ENCODE measurements around the gene RPEL1.
A peak's percentile ranks its signal among the peaks of the same experiment; 100 is the strongest.

Gene RPEL1

GRCh38 chr10:103280506-103280905, 34.8 kb downstream of the RPEL1 start:
- DNase-seq (ENCODE audit: low spot score) = no peak

GRCh38 chr10:103281753-103282152, 36.1 kb downstream of the RPEL1 start:
- DNase-seq (ENCODE audit: low spot score) = no peak

GRCh38 chr10:103282961-103283360, 37.3 kb downstream of the RPEL1 start:
- DNase-seq (ENCODE audit: low spot score) = no peak

GRCh38 chr10:103284170-103284569, 38.5 kb downstream of the RPEL1 start:
- DNase-seq (ENCODE audit: low spot score) = no peak

- DNase-seq (ENCODE audit: low spot score) = no peak
These were observed 42.3 kb downstream of the RPEL1 start for GRCh38 chr10:103287992-103288391.

- DNase-seq (ENCODE audit: low spot score) = no peak
These were observed 45.9 kb downstream of the RPEL1 start for GRCh38 chr10:103291588-103291987.

GRCh38 chr10:103295374-103296015, 49.8 kb downstream of the RPEL1 start:
- DNase-seq (ENCODE audit: low spot score) = peak; percentile 67
